ENCODE data around the gene IL23R.

- TF ChIP-seq ATF3 (IDR thresholded peaks at IDR 0.05) = no peak
- no peak for TF ChIP-seq MAX (IDR thresholded peaks at IDR 0.05)
- TF ChIP-seq HNF4G (IDR thresholded peaks at IDR 0.05) = no peak
- no peak for TF ChIP-seq RXRA (IDR thresholded peaks at IDR 0.05)
- TF ChIP-seq CTCF (IDR thresholded peaks at IDR 0.05; ENCODE audit: low read depth, low read length, missing input control) = no peak
- no peak for TF ChIP-seq GABPA (IDR thresholded peaks at IDR 0.05 in 1 of 2, conservative IDR thresholded peaks at IDR 0.05 in 1 of 2)
- TF ChIP-seq REST (IDR thresholded peaks at IDR 0.05) = no peak
- no peak for TF ChIP-seq ZBTB33 (IDR thresholded peaks at IDR 0.05)
- TF ChIP-seq HNF4A (conservative IDR thresholded peaks at IDR 0.05) = no peak
- no peak for TF ChIP-seq TAF1 (conservative IDR thresholded peaks at IDR 0.05)
Measured at GRCh38 chr1:67166196-67166595, at the start of gene IL23R.

Measured in liver (tissue), 3 donors.